PC-3 (cell line): Measurements from ENCODE around the gene SNX19. TPM values are rescaled to one million over a fixed set of nuclear protein-coding genes. Genes with fewer than 3 reads are reported as not detected.
A peak's percentile ranks its signal among the peaks of the same experiment; 100 is the strongest.

ENCODE experiments used
- ATAC-seq: fragments of 200-7000 bp; cut with Tn5 transposase; 2 replicates; pipeline ENCODE4 v1.9.1; 2020; ENCODE audit warnings: mild to moderate bottlenecking, moderate library complexity
- BruUV-seq: library from RNA; stranded (reverse); fragments of 400-500 nt; replicated peaks from 2 replicates; lab custom pipeline; 2021; lab: Mats Ljungman, UMichigan
- CTCF ChIA-PET: fragments of 300-600 bp; sonication (Branson Sonifier 250); formaldehyde crosslinking; loops from one replicate; lab custom pipeline; 2022; ENCODE audit warnings: antibody characterized with exemption; lab: Charles Lee
- POLR2A ChIA-PET: fragments of 300-600 bp; sonication (Branson Sonifier 250); formaldehyde crosslinking; loops from one replicate; lab custom pipeline; 2022; ENCODE audit warnings: antibody characterized with exemption; ENCODE audit not compliant: unreplicated experiment; lab: Charles Lee
- DNase-seq: peaks from one replicate; pipeline ENCODE4 v3.0.0-alpha.2; 2015
- H2AFZ ChIP-seq: fragments of 300-600 bp; sonication (generic); 2 replicates; pipeline ENCODE4 v1.6.0; 2016; ENCODE audit warnings: antibody characterized with exemption, low read length
- H3F3A ChIP-seq: fragments of 300-600 bp; sonication (generic); one replicate; pipeline ENCODE4 v1.6.0; 2017; ENCODE audit warnings: antibody characterized with exemption, low read length, control low read depth, mild to moderate bottlenecking; ENCODE audit not compliant: unreplicated experiment
- H3K27ac ChIP-seq: fragments of 300-600 bp; sonication (generic); 2 replicates; pipeline ENCODE4 v1.5.1; 2016; ENCODE audit warnings: mild to moderate bottlenecking, low read length
- H3K27me3 ChIP-seq: fragments of 300-600 bp; sonication (generic); 2 replicates; pipeline ENCODE4 v1.6.1; 2016; ENCODE audit warnings: low read length, mixed read lengths
- H3K36me3 ChIP-seq: fragments of 300-600 bp; sonication (generic); 2 replicates; pipeline ENCODE4 v1.6.1; 2016; ENCODE audit warnings: low read depth, mixed run types, low read length, mixed read lengths
- H3K4me1 ChIP-seq: fragments of 300-600 bp; sonication (generic); 2 replicates; pipeline ENCODE4 v1.5.1; 2016; ENCODE audit warnings: low read length; ENCODE audit not compliant: insufficient read depth
- H3K4me2 ChIP-seq: fragments of 300-600 bp; sonication (generic); 2 replicates; pipeline ENCODE4 v1.6.0; 2016; ENCODE audit warnings: low read length
- H3K4me3 ChIP-seq: fragments of 300-600 bp; sonication (generic); 2 replicates; pipeline ENCODE4 v1.5.1; 2016; ENCODE audit warnings: mild to moderate bottlenecking, low read length, mixed read lengths
- H3K79me2 ChIP-seq: fragments of 300-600 bp; sonication (generic); 2 replicates; pipeline ENCODE4 v1.6.1; 2017; ENCODE audit warnings: low read length, mixed read lengths
- H3K9ac ChIP-seq: fragments of 300-600 bp; sonication (generic); 2 replicates; pipeline ENCODE4 v1.6.0; 2016; ENCODE audit warnings: mild to moderate bottlenecking, low read length
- H3K9me2 ChIP-seq: fragments of 300-600 bp; sonication (generic); replicated peaks from 2 replicates; pipeline ENCODE4 v1.6.1; 2016; ENCODE audit warnings: mixed run types, low read length, mixed read lengths
- H3K9me3 ChIP-seq: fragments of 300-600 bp; sonication (generic); 2 replicates; pipeline ENCODE4 v1.6.1; 2016; ENCODE audit warnings: low read length, mixed read lengths
- H4K20me1 ChIP-seq: fragments of 300-600 bp; sonication (generic); 2 replicates; pipeline ENCODE4 v1.6.1; 2016; ENCODE audit warnings: low read length, mixed read lengths
- CTCF ChIP-seq: fragments of 300-600 bp; sonication (generic); conservative IDR thresholded peaks from 2 replicates; pipeline ENCODE4 v1.5.1; 2017; ENCODE audit warnings: antibody characterized with exemption, low read depth, mild to moderate bottlenecking, low read length
- EZH2 ChIP-seq: fragments of 300-600 bp; sonication (generic); IDR thresholded peaks from one replicate; pipeline ENCODE4 v1.6.1; 2017; ENCODE audit warnings: antibody characterized with exemption, mild to moderate bottlenecking, low read length; ENCODE audit not compliant: unreplicated experiment
- EZH2phosphoT487 ChIP-seq: fragments of 300-600 bp; sonication (generic); IDR thresholded peaks from 2 replicates; pipeline ENCODE4 v1.6.1; 2018; ENCODE audit warnings: mild to moderate bottlenecking, antibody characterized with exemption, low read length, borderline replicate concordance
- intact Hi-C: fragments of 100-400 bp; cut with micrococcal nuclease; formaldehyde crosslinking; loops from 2 replicates; pipeline ENCODE4 v1.9.0; 2023
- total RNA-seq: library from RNA; depleted of rRNA; stranded (reverse); fragments of >200 nt; gene quantifications from 2 replicates; pipeline ENCODE4 v1.2.3, GENCODE V29; 2014

The SNX19 gene
- total RNA-seq, 1 experiment from 2014 or later, result 66.4 TPM

DNA sequence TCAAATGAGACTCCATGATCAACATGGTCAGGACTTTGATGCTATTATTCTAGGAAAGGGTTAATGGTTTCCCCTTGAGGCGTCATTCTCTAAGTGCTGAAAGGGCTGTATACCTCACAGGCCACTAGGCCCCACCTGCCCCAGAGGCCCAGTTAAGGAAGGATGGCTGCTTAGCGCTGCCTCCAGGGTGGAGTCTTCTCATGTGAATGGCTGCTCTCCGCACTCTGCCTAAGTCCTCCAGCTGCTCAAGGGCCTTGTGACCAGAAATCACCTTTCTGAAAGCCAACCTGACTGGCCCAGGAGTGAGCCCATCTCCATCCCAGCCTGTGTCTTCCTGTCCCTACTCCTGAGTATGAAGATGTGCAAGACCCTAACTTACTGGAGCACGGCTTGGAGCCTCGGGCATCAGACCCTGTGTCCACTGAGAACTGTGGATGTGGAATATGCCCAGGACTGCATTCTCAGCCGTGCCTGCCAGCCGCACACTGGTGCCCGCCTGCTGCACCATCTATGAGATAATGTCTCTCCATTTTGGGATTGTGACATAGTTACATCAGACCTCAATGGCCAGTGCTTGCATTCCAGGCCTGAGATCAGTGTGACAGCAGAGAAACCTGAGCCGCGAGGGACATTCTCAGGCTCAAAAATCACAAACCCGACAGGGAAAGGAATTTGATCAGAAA is 51.0 kb downstream of the SNX19 start:
- H3K4me3 ChIP-seq, result no peak overlapping the region
- no peaks in the 10 kb centered on the region for H4K20me1 ChIP-seq
- H3K4me2 ChIP-seq, result no peak overlapping the region
- H3K9me2 ChIP-seq, result no peaks in the 10 kb centered on the region
- ChIA-PET POLR2A (no interaction called here), CTCF (no interaction called here)
- no peaks in the 10 kb centered on the region for H3K36me3 ChIP-seq
- no peaks in the 10 kb centered on the region for H3F3A ChIP-seq
- BruUV-seq, result no TSS peak
- no peaks in the 10 kb centered on the region for H3K27me3 ChIP-seq
- intact Hi-C loops, result no loop called here
- H3K4me1 ChIP-seq, result peaks cover 4% of the 10 kb centered on the region
- H3K9me3 ChIP-seq, result no peaks in the 10 kb centered on the region
- H3K27ac ChIP-seq, result no peak overlapping the region
- H3K9ac ChIP-seq, result no peak overlapping the region
- TF ChIP-seq EZH2phosphoT487 (no peak), EZH2 (no peak)
- H2AFZ ChIP-seq, result no peak overlapping the region
- DNase-seq (no peak), ATAC-seq (no peak)
- H3K79me2 ChIP-seq, result no peaks in the 10 kb centered on the region

GRCh38 chr11:130861902-130862860 is 54.1 kb downstream of the SNX19 start:
- Histone ChIP-seq H3K4me3 (no peak overlapping the region), H3K4me2 (peak overlapping the region; percentile 58), H2AFZ (peak overlapping the region; percentile 58; the same call in 1 of the 2 replicates), H4K20me1 (no peaks in the 10 kb centered on the region), H3K79me2 (no peaks in the 10 kb centered on the region), H3K36me3 (no peaks in the 10 kb centered on the region), H3K27ac (peak overlapping the region; percentile 23), H3K9ac (peak overlapping the region; percentile 50), H3K27me3 (no peaks in the 10 kb centered on the region), H3K9me2 (no peaks in the 10 kb centered on the region), H3K4me1 (peaks cover 4% of the 10 kb centered on the region), H3F3A (no peaks in the 10 kb centered on the region), H3K9me3 (no peaks in the 10 kb centered on the region)
- ATAC-seq, result peak; percentile 85
- peak; percentile 97 for DNase-seq
- TF ChIP-seq CTCF (peak; percentile 100), EZH2phosphoT487 (no peak)
- CTCF ChIA-PET, result interaction anchor here (0.5 to 1.5 kb wide), 10 partner anchors 9 to 472 kb away, joined by 3 to 16 read pairs (median 4); no protein-coding TSS in a partner anchor
- no TSS peak for BruUV-seq
- POLR2A ChIA-PET, result interaction anchor here (0.5 kb wide), 1 partner anchor 352 kb away, joined by 5 read pairs; no protein-coding TSS in a partner anchor
- intact Hi-C loops, result loop anchor here (1.0 kb wide), 2 partner anchors 32 to 428 kb away; no protein-coding TSS in a partner anchor

DNA sequence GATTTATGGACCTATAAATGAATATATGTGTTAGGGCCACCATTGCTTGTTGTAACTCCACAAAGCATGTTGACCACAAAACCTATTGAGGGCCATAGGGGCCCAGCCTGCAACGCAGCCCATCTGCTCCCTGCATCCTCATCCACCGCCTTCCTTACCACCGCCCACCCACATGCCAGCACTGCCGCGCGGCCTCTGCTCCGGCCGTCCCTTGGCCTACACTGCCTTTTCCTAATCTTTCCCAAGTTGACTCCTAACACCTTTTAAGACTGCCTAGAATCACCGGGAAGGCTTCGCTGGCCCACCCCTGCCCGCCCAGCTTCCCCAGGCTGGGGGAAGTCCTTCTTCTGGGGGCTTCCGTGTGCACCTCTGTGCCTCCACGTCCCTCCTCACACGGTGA is 55.0 kb downstream of the SNX19 start:
- no peaks in the 10 kb centered on the region for H3K36me3 ChIP-seq
- H3K79me2 ChIP-seq, result no peaks in the 10 kb centered on the region
- no peak for DNase-seq
- ChIA-PET POLR2A (no interaction called here), CTCF (interaction anchor here (1.1 kb wide), 1 partner anchor 427 kb away, joined by 16 read pairs; no protein-coding TSS in a partner anchor)
- H3K27ac ChIP-seq, result peak overlapping the region; percentile 23
- H3K9me2 ChIP-seq, result no peaks in the 10 kb centered on the region
- no peak for TF ChIP-seq CTCF
- TF ChIP-seq EZH2, result no peak
- TF ChIP-seq EZH2phosphoT487, result no peak
- intact Hi-C loops, result no loop called here
- no TSS peak for BruUV-seq
- peaks cover 4% of the 10 kb centered on the region for H3K4me1 ChIP-seq
- no peaks in the 10 kb centered on the region for H3K9me3 ChIP-seq
- ATAC-seq, result no peak
- peak overlapping the region; percentile 50 for H3K9ac ChIP-seq
- H3K27me3 ChIP-seq, result no peaks in the 10 kb centered on the region
- H3F3A ChIP-seq, result no peaks in the 10 kb centered on the region
- H4K20me1 ChIP-seq, result no peaks in the 10 kb centered on the region
- H2AFZ ChIP-seq, result peak overlapping the region; percentile 58; the same call in 1 of the 2 replicates
- no peak overlapping the region for H3K4me3 ChIP-seq
- no peak overlapping the region for H3K4me2 ChIP-seq
